T47D (cell line): Measurements from ENCODE around the gene DLG2.

Source experiments
- DNase-seq, 2 experiments: peaks; one replicate each; pipeline versions ENCODE4 v3.0.0 to v3.0.0-alpha.2; 2011 to 2012; ENCODE audit warnings: low read depth in 1 of 2, low spot score in 1 of 2
- JUND ChIP-seq: IDR thresholded peaks from 2 replicates; pipeline ENCODE4 v1.6.1; 2012; ENCODE audit warnings: low read depth
- in situ Hi-C: cut with HindIII; loops from 2 replicates; pipeline ENCODE4 v1.10.0; 2016; ENCODE audit warnings: low sequenced_read_pairs, low pct_unique_long_range_greater_than_20kb

DLG2 gene

DNA sequence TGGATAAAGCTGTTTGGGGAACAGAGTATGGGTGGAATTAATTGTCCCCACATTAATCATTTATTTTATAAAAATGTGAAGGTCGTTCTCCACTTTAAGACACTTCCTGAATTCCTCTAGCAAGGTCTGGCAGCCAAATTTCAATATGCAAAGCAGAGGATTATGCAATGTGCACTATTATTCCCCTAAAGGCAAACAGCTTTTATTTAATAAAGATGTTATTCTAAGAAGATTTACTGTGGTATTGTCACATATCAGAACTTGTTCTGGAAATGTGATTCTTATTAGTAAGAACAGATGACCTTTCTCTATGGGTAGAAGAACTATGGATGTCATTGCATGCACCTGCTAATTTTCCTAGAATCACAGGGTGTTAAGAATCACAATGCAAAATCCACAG lies 1212.2 kb downstream of the DLG2 start:
- no peak for TF ChIP-seq JUND
- no peak for DNase-seq
- in situ Hi-C loops: no loop called here

DNA sequence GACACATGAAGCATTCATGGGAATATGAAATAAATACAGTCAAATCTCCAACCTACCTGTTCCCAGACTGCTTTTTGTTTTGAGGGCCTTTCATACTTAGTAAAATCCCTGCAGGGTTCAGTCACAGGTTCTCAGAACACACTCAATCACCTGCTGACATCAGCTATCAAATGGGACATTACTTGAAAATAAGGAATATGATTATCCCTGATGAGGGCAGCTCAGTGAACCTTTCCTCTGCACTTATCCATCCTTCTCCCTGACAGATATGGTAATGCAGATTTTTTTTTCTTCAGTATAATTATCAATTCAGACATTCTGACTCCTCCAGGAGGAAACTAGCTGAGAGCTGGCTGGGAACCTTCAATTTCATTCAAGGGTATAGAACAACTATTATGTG lies 1213.6 kb downstream of the DLG2 start:
- no peak for DNase-seq
- in situ Hi-C loops: no loop called here
- TF ChIP-seq JUND: no peak

DNA sequence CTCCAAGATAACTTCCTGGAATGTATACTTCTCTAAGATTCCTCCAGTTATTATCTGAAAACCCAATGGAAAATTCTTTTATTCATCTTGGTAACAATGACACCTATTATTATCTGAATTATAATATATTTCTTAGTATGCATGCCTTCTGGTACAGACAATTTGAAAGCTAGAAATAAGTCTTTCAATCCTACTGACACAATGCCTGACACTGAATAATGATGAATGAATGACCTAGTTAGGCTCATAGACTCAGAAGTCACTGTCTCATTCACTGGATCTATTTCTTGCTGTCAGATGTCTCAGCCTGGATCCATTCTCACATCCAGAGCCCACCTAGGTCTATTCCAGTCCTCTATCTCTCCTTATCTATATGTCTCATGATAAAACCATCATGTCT lies 1214.3 kb downstream of the DLG2 start:
- DNase-seq: no peak
- no peak for TF ChIP-seq JUND
- in situ Hi-C loops: no loop called here

DNA sequence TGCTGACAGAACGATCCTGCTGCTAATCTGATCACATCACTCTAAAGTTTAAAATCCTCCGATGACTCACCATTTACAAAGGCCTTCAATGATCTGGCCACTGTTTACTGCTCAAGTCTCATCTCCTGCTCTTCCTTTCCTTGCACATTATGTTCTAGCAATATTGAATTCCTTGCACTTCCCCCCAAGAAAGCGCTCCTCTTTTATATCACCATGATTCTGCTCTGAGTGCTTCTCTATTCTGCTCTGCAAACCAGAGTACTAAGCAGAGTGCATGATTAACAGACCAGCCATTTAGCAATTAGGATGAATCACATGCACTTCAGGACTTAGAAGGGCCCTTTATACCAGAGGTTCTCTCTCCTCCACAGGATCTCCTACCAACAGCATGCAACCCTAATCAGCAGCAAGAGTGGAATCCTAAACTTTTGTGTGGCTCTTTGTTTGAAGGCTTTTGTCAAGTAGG lies 1218.2 kb downstream of the DLG2 start:
- in situ Hi-C loops: no loop called here
- no peak for DNase-seq
- TF ChIP-seq JUND: no peak

DNA sequence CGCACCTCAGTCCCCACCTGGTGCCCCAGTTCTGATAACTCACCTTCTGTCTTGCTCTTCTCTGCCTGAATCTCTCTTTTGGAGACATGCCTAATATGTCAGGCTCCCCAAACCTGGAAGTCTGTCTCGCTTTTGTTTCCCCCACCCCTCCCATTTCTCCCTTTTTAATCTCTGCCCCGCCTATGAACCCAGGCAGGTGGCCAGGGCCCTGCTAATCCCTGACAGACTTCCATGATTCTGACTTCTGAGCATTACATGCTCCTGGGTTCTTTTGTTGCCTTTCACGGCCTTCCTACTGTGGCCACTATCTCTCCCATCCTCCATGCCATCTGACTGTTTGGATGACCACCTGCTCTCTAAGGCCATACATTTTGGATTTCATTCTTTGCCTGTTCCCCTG lies 1220.1 kb downstream of the DLG2 start:
- TF ChIP-seq JUND: no peak
- in situ Hi-C loops: no loop called here

DNA sequence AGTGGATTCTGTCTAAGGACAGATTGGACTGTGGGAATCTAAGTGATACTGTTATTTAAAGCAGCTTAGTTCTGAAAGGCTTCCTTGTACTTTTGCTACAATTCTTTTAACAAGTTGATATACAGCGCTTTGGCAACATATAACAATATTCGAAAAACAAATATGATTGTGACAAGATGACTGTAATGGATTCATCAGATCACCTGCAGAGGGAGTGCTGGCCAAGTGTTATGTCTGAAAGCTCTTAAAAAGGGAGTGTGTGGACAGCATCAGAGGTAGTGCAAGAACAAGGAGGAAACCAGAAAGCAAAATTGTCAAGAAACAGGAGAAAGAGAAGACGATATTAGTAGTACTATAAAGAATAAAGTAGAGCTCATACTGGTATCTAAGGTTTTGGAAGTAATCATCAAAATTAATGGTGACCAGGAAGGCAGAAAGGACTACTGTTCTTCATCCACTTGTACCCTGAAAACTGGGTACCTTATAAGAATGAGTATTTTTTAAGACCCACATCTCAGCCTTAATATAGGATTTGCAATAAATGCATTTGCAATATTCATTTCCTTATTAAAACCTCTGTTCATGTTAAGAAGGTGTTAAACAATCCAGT lies 1229.0 kb downstream of the DLG2 start:
- peak; percentile 55 to 85 for DNase-seq
- in situ Hi-C loops: no loop called here
- TF ChIP-seq JUND: no peak

More for the DNA sequence above, 1220.1 kb downstream of the DLG2 start:
- DNase-seq: no peak

DNA sequence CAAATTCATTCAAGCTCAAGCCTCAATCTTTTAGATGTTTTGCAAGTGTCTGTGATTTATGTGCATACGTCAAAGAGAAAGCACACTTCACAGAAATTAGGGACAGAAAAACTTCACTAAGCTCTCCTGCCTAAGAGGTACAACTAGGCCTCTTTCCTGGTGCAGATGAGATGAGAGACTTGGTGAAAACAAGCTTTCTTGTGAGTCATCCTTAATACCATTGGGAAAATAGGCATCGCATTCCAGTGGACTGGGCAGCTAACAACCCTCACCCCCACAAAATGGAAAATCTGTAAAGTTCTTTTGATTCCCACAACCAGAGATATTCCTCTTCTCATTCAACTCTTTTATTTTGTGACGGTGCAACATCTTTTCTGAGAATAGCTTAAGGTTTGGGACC lies 1230.6 kb downstream of the DLG2 start:
- in situ Hi-C loops: no loop called here
- no peak for TF ChIP-seq JUND
- DNase-seq: no peak

DNA sequence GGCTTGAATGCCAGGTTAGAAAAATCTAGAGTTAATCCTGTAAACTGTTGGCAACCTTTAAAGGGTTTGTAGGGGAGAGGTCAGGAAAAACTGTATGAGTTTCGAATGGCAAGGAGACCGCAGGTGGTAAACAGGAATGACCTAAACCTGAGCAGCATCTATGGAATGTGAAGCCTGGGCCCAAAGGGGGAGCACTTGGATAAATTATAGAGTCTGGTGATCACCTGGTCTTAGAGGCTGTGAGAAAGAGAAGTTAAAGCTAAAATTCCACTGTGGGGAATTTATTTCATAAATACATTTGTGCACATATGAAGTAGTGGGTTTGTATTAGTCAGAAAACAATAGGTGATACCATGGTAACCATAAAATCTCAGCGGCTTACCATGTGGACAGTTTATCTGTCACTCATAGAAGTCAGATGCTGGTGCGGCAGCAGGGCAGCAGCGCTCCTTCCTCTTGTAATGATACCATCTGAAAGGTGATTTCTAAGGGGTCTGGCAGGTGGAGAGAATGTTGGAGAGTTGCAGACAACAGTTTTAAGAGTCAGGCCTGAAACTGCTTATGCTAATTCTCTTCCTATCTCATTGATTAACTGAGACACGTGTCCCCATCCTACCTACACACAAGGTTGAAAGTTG lies 1236.6 kb downstream of the DLG2 start:
- no peak for TF ChIP-seq JUND
- in situ Hi-C loops: no loop called here
- DNase-seq: peak; percentile 43 to 81

DNA sequence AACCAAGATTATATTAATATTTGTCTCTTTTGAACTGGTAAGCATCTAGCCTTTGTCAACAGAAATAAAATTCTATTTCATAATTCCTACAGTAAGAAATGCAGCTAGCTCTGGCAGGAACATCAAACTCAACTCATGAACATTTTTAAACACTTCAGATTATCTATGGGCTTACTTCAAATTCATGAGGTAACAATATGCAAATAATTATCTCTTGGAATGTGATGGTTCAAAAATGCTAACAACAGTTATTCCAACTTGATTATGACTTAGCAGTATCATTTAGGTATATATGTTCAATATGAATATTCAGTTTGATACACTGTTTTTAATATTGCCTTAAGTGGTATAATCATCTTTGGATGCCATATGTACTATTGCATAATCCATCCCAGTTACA lies 1237.4 kb downstream of the DLG2 start:
- TF ChIP-seq JUND: no peak
- no peak for DNase-seq
- in situ Hi-C loops: no loop called here

DNA sequence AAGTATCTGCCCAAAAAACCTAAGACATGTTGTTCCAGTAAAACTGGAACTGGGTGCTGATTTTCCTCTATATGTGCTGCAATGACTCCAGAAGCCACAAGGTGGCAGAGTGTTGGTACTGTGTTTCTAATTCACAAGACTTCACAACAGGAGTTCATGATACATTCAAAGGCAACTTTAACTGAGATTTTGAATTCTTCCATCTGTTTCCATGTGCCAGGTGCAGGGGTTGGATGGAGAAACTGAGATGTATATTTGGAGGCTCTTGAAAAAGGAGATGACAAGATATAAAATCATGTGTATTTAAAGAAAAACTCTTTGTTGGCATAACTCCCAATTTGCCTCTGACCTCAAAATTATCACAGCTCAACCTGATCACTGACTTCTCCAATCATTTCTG lies 1242.4 kb downstream of the DLG2 start:
- no peak for TF ChIP-seq JUND
- in situ Hi-C loops: no loop called here
- DNase-seq: peak; percentile 41 to 86

DNA sequence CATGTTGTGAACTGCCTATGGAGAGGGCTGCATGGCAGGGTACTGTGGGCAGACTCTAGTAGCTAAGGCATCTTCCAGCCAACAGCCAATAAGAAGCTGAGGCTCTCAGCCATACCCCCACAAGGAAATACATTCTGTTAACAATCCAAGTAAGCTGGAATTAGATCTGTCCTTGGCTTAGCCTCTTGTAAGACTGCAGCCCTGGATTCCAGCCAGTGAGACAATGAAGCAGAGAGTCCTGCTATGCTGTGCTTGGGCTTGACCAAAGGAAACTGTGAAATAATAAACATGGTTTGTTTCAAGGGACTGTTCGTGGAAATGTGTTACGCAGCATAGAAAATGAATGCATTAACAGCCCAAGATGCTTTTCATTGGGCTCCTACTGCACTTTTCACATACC lies 1243.6 kb downstream of the DLG2 start:
- in situ Hi-C loops: no loop called here
- no peak for TF ChIP-seq JUND

DNA sequence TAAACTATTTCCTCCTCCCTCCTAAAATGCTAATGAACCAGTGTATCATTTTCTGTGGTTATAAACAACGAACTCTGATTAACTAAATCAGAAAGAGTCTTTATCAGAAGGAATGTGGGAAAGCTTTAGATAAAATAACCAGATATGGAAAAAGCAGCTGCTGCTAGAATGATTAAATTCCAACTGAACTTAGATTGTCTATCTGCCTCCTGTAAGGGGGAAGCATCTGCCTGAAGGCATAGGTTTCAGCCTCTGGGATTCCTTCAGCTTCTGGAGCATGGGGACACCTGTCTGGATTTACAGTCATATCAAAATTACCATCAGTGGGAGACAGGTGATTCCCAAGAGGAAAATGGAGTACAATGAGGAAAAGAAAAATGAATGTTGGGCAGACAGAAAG lies 1245.5 kb downstream of the DLG2 start:
- no peak for TF ChIP-seq JUND
- no peak for DNase-seq
- in situ Hi-C loops: no loop called here

More for the DNA sequence above, 1243.6 kb downstream of the DLG2 start:
- DNase-seq: no peak

DNA sequence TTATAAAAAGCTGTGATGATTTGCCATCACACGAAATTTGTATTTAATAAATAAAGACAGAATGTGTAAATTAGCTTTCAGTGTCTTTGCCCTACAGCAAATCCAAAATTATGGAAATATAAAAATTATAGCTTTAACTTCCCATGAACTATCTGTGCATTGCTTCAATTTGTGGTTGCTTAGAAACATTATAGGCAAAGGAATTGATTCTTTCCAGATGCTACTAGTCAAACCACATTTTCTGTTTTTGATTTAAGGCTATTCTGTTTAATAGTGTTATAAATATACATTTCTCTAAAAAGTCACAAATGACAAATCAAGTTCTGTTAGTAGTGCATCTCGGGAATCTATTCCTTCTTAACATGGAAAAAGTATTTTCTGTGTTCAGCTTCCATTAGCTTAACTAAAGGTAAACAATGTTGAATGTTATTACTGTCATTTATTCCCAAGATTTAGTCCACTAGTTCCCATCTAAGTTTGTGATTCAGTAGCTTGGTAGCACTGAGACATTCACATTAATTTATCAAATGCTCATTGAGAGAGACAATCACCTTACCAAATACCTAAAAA lies 1254.7 kb downstream of the DLG2 start:
- in situ Hi-C loops: no loop called here
- no peak for TF ChIP-seq JUND
- DNase-seq: no peak
